Measurements from ENCODE around the gene MACROD1. TPM values are rescaled to one million over a fixed set of nuclear protein-coding genes. Genes with fewer than 3 reads are reported as not detected.

Gene MACROD1
- total and polyA plus RNA-seq, 9 of the 15 experiments (the other 6 are each of a cell fraction or from before 2014, with no cell fraction given): 1.1 to 60.0 (median 26.4) TPM

DNA sequence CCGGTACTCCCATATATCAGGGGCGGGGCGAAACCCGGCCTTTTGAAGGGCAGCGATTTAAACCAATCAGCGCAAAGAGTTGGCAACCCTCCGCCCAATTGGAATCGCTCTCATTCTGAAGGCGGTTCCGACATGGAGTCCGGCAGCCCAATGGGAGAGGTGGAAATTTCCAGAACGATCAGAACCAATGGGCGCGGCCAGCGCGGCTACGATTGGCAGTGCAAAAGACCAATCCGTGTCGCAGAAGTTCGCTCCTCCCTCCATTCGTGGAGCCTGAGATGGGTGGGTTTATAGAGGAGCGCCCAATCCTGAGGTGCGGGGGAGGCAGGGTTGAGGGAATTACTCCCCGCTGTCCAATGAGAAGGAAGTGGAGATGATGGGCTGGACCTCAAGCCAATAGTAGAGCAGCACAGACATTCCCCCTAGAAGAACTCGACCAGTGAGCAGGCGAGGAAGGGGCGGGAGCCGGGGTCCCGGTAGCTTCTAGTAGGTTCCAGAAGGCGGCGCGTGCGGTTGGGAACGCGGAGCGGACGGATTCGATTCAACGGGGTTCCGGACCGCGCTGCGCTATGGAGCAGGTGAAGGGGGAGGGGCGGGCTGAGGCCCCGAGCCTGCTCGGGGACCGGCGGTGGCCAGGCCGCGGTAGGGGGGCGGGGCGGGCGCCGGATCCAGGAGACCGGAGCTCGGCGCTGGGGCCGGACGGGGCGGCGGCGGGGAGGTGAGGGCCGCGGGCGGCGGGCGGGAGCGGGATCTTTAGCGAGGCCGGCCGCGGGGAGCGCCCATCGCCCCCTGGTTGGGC, 20.0 kb upstream of the MACROD1 start, which contains the start of gene STIP1 (continued):
- TF ChIP-seq, protein P1, sequence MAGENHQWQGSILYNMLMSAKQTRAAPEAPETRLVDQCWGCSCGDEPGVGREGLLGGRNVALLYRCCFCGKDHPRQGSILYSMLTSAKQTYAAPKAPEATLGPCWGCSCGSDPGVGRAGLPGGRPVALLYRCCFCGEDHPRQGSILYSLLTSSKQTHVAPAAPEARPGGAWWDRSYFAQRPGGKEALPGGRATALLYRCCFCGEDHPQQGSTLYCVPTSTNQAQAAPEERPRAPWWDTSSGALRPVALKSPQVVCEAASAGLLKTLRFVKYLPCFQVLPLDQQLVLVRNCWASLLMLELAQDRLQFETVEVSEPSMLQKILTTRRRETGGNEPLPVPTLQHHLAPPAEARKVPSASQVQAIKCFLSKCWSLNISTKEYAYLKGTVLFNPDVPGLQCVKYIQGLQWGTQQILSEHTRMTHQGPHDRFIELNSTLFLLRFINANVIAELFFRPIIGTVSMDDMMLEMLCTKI (IDR thresholded peaks at IDR 0.05; ENCODE audit: partially characterized antibody): no peak
- TF ChIP-seq ZBTB49 (CRISPR knock-in tag; IDR thresholded peaks at IDR 0.05; ENCODE audit: borderline replicate concordance) (no peak), HDAC2 (IDR thresholded peaks at IDR 0.05) (no peak), TRIM24 (IDR thresholded peaks at IDR 0.05) (no peak), MECOM (CRISPR knock-in tag; IDR thresholded peaks at IDR 0.05) (no peak), C11orf30 (IDR thresholded peaks at IDR 0.05; ENCODE audit: low read depth) (peak; percentile 53; the same call in 1 of the 2 replicates), FOXK1 (CRISPR knock-in tag; IDR thresholded peaks at IDR 0.05; ENCODE audit: borderline replicate concordance) (no peak), POLR2AphosphoS5 (IDR thresholded peaks at IDR 0.05; ENCODE audit: control insufficient read depth, insufficient read depth, low read depth, low read length) (peak; percentile 89), IFI16 (CRISPR knock-in tag; IDR thresholded peaks at IDR 0.05) (no peak), SP1 (CRISPR knock-in tag; IDR thresholded peaks at IDR 0.05) (peak; percentile 95), SP2 (IDR thresholded peaks at IDR 0.05; ENCODE audit: extremely low read depth, low read depth, low read length, poor library complexity, severe bottlenecking) (peak; percentile 90), BMI1 (IDR thresholded peaks at IDR 0.05; ENCODE audit: low read length) (no peak), CBX3 (IDR thresholded peaks at IDR 0.05; ENCODE audit: borderline replicate concordance in 1 of 2, low read length in 2 of 2) (no peak), POLR3G (IDR thresholded peaks at IDR 0.05; ENCODE audit: extremely low read depth, insufficient read length, insufficient replicate concordance) (no peak), TAF9B (IDR thresholded peaks at IDR 0.05; ENCODE audit: partially characterized antibody) (peak; percentile 32)
- TF ChIP-seq, protein P2, sequence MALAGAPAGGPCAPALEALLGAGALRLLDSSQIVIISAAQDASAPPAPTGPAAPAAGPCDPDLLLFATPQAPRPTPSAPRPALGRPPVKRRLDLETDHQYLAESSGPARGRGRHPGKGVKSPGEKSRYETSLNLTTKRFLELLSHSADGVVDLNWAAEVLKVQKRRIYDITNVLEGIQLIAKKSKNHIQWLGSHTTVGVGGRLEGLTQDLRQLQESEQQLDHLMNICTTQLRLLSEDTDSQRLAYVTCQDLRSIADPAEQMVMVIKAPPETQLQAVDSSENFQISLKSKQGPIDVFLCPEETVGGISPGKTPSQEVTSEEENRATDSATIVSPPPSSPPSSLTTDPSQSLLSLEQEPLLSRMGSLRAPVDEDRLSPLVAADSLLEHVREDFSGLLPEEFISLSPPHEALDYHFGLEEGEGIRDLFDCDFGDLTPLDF (CRISPR knock-in tag; IDR thresholded peaks at IDR 0.05): 0 out of 2 replicates have a peak, but pooled peaks have one; percentile 39
- TF ChIP-seq, protein P3, sequence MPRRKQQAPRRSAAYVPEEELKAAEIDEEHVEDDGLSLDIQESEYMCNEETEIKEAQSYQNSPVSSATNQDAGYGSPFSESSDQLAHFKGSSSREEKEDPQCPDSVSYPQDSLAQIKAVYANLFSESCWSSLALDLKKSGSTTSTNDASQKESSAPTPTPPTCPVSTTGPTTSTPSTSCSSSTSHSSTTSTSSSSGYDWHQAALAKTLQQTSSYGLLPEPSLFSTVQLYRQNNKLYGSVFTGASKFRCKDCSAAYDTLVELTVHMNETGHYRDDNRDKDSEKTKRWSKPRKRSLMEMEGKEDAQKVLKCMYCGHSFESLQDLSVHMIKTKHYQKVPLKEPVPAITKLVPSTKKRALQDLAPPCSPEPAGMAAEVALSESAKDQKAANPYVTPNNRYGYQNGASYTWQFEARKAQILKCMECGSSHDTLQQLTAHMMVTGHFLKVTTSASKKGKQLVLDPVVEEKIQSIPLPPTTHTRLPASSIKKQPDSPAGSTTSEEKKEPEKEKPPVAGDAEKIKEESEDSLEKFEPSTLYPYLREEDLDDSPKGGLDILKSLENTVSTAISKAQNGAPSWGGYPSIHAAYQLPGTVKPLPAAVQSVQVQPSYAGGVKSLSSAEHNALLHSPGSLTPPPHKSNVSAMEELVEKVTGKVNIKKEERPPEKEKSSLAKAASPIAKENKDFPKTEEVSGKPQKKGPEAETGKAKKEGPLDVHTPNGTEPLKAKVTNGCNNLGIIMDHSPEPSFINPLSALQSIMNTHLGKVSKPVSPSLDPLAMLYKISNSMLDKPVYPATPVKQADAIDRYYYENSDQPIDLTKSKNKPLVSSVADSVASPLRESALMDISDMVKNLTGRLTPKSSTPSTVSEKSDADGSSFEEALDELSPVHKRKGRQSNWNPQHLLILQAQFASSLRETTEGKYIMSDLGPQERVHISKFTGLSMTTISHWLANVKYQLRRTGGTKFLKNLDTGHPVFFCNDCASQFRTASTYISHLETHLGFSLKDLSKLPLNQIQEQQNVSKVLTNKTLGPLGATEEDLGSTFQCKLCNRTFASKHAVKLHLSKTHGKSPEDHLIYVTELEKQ (CRISPR knock-in tag; IDR thresholded peaks at IDR 0.05): no peak
